Left ventricle myocardium inferior (tissue), 1 donor: Measurements from ENCODE around the gene SELL. TPM values are rescaled to one million over a fixed set of nuclear protein-coding genes. Genes with fewer than 3 reads are reported as not detected.

Source experiments
- DNase-seq: peaks from one replicate; pipeline ENCODE4 v3.0.0-alpha.2; 2020
- H3K27ac ChIP-seq: fragments of 200-600 bp; replicated peaks from 2 replicates; pipeline ENCODE4 v1.8.0; 2021
- H3K27me3 ChIP-seq: fragments of 200-600 bp; 2 replicates; pipeline ENCODE4 v1.8.0; 2021; ENCODE audit warnings: low read depth
- H3K36me3 ChIP-seq: fragments of 200-600 bp; 2 replicates; pipeline ENCODE4 v1.8.0; 2021
- H3K4me1 ChIP-seq: fragments of 200-600 bp; 2 replicates; pipeline ENCODE4 v1.8.0; 2021
- H3K4me3 ChIP-seq: fragments of 200-600 bp; 2 replicates; pipeline ENCODE4 v1.8.0; 2021; ENCODE audit warnings: mild to moderate bottlenecking, moderate library complexity
- H3K9me3 ChIP-seq: fragments of 200-600 bp; replicated peaks from 2 replicates; pipeline ENCODE4 v1.8.0; 2021
- CTCF ChIP-seq: fragments of 200-600 bp; IDR thresholded peaks from 2 replicates; pipeline ENCODE4 v1.8.0; 2021; ENCODE audit warnings: antibody characterized with exemption, mild to moderate bottlenecking, borderline replicate concordance
- intact Hi-C: fragments of 100-400 bp; cut with micrococcal nuclease; formaldehyde crosslinking; loops from one replicate; pipeline ENCODE4 v1.11.0; 2022
- total RNA-seq: library from RNA; stranded (reverse); fragmentation: NEBNext Ultra II Directional; extraction: Animal tissue kit (Norgen Biotek cat#: 25700); gene quantifications from one replicate; pipeline ENCODE4 v1.2.1, GENCODE V29; 2021
- donor health status: DM: no; HTN: yes; CAD: no; lungs with severe emphysema.

Gene SELL
- total RNA-seq, 1 donor from 2014 or later = 1.2 TPM

- H3K27ac ChIP-seq = no peak overlapping the region
- no peaks in the 10 kb centered on the region for H3K27me3 ChIP-seq
- TF ChIP-seq CTCF = no peak
- H3K36me3 ChIP-seq = no peaks in the 10 kb centered on the region
- no peak for DNase-seq
- no peak overlapping the region for H3K4me3 ChIP-seq
- no peaks in the 10 kb centered on the region for H3K4me1 ChIP-seq
- no peaks in the 10 kb centered on the region for H3K9me3 ChIP-seq
- intact Hi-C loops = no loop called here
Observed at GRCh38 chr1:169729991-169730390, 18.6 kb upstream of the SELL start.

- no peak for DNase-seq
- no peaks in the 10 kb centered on the region for H3K9me3 ChIP-seq
- H3K4me1 ChIP-seq = no peaks in the 10 kb centered on the region
- no peaks in the 10 kb centered on the region for H3K36me3 ChIP-seq
- H3K4me3 ChIP-seq = no peak overlapping the region
- no peak for TF ChIP-seq CTCF
- no peak overlapping the region for H3K27ac ChIP-seq
- intact Hi-C loops = no loop called here
- H3K27me3 ChIP-seq = no peaks in the 10 kb centered on the region
Observed at GRCh38 chr1:169727307-169727706, 15.9 kb upstream of the SELL start.

DNA sequence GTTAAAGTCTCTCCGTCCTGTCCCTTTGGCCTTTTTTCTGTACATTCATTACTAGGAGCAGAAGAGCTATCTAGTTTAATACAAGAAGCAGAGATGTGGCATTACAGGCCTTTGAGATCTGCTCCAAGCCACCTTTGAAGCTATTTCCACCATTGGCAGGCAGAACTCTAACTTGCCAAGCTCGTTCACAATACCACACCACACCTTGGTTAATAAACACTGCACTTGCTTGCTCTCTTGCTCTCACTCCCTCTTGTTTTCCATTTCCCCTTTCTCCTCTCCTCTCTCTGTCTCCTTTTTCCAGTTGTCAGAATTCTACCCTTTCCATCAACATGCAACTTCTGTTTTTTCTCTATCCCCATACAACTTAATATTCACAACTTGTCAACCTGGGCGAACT is 15.4 kb upstream of the SELL start:
- Histone ChIP-seq H3K4me3 (no peak overlapping the region), H3K27me3 (no peaks in the 10 kb centered on the region), H3K27ac (no peak overlapping the region), H3K9me3 (no peaks in the 10 kb centered on the region), H3K4me1 (no peaks in the 10 kb centered on the region), H3K36me3 (no peaks in the 10 kb centered on the region)
- no peak for TF ChIP-seq CTCF
- no peak for DNase-seq
- intact Hi-C loops = no loop called here

- no peak for DNase-seq
- intact Hi-C loops = no loop called here
- no peak for TF ChIP-seq CTCF
- H3K27me3 ChIP-seq = no peaks in the 10 kb centered on the region
- H3K4me3 ChIP-seq = no peak overlapping the region
- H3K9me3 ChIP-seq = no peaks in the 10 kb centered on the region
- no peak overlapping the region for H3K27ac ChIP-seq
- no peaks in the 10 kb centered on the region for H3K4me1 ChIP-seq
- H3K36me3 ChIP-seq = no peaks in the 10 kb centered on the region
Observed at GRCh38 chr1:169725930-169726329, 14.5 kb upstream of the SELL start.

DNA sequence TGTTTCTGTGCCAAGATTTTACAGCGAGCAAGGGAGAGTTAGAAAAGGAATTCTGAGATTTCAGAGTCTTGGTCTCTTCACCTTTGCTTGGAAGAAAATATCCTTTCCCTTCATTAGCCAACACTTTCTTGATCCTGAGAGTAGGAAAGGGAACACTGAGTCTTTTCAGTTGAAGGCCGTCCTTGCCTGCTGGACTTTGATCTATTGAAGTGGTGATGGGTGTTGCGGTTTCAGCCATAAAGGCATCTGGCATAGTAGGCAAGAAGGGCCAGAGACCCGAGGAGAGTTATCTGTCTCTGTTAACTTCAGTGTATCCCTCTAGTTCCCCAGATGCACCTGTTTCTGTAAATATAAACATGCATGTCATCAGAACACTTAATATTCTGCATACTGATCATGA is 12.7 kb upstream of the SELL start:
- no peak overlapping the region for H3K4me3 ChIP-seq
- no peak for TF ChIP-seq CTCF
- H3K4me1 ChIP-seq = no peaks in the 10 kb centered on the region
- H3K36me3 ChIP-seq = no peaks in the 10 kb centered on the region
- DNase-seq = no peak
- H3K27me3 ChIP-seq = no peaks in the 10 kb centered on the region
- intact Hi-C loops = no loop called here
- no peak overlapping the region for H3K27ac ChIP-seq
- no peaks in the 10 kb centered on the region for H3K9me3 ChIP-seq

DNA sequence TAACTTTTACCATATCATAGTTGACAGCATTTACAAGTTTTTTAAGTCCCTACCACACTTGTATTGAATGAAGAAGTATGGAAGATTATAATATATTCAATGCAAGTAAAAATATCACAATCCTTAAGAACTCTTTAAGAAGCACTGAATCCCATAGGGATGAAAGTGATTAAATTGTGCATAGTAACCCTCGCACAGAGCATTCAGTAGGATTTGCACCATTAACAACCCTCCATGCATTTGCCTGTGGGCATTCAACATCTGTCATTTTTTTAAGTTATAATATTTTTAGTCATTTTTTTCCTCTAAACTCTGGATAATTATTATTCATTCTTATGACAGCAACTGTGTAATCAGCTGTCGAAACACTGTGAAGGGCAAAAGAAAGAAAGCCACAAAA is 12.3 kb upstream of the SELL start:
- intact Hi-C loops = no loop called here
- Histone ChIP-seq H3K9me3 (no peaks in the 10 kb centered on the region), H3K27me3 (no peaks in the 10 kb centered on the region), H3K4me1 (no peaks in the 10 kb centered on the region), H3K27ac (no peak overlapping the region), H3K4me3 (no peak overlapping the region), H3K36me3 (no peaks in the 10 kb centered on the region)
- TF ChIP-seq CTCF = no peak
- no peak for DNase-seq
